DMS153 treated with DMSO at 0.1 percent for 48 hours (cell line): ENCODE measurements around the gene IP6K3.

Source experiments
- DNase-seq: peaks from one replicate; lab custom pipeline; 2025; ENCODE audit not compliant: unreplicated experiment; lab: John Stamatoyannopoulos, UW

IP6K3 gene

GRCh38 chr6:33759887-33760629 lies 13.4 kb upstream of the IP6K3 start:
- no peak for DNase-seq

DNA sequence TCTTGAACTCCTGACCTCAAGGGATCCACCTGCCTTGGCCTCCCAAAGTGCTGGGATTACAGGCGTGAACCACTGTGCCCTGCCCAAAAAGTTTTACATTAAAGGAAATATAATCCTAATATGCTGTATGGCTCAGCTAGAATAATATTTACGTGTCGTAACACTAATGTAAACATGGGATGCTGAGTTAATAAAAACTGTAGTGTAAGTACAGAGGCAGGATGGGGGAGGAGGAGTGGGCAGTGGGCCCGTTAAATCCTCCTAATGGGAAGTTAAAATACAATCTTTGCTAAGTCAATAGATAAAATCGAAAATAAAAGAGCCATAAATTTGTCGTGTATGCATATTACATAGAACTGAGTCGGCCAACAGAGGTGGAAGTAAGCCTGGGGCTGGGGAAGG lies 12.1 kb upstream of the IP6K3 start:
- DNase-seq: peak; percentile 24

DNA sequence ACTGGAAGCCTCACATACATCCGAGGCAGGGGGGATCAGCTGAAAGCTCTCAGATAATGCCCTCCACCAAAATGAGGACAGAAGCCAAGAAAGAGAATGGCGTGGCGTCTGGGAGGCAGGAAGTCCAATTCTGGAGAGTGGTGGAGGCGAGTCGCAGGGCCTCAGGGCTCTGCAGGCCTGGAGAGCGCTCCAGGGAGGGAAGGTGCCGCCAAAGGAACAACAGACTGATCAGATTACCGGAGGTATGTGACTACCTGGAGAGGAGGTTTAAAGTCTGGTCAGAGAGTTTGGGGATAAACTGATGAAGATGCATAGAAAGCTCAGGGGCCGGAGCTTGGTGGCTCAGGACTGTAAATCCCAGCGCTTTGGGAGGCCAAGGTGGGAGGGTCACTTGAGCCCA lies 11.2 kb upstream of the IP6K3 start:
- DNase-seq: no peak

DNA sequence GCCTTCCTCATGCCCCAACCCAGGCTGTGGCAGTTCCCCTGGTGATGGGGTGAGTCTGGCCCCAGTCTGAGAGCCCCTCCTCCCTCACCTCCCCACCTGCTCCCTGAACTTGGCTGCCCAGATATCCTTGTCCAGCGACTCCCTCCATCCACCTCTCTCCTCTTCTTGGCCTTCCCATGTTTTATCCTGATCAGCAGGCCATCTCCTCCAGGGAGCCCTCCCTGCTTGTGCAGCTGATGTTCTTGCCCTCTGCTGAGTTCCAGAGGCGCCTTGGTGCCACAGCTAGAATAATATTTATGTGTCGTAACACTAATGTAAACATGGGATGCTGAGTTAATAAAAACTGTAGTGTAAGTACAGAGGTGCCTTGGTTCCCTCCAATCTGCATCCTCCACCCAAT lies 10.4 kb upstream of the IP6K3 start:
- no peak for DNase-seq

GRCh38 chr6:33756211-33756954 lies 9.7 kb upstream of the IP6K3 start:
- DNase-seq: no peak

GRCh38 chr6:33755070-33755869 lies 8.6 kb upstream of the IP6K3 start:
- no peak for DNase-seq

DNA sequence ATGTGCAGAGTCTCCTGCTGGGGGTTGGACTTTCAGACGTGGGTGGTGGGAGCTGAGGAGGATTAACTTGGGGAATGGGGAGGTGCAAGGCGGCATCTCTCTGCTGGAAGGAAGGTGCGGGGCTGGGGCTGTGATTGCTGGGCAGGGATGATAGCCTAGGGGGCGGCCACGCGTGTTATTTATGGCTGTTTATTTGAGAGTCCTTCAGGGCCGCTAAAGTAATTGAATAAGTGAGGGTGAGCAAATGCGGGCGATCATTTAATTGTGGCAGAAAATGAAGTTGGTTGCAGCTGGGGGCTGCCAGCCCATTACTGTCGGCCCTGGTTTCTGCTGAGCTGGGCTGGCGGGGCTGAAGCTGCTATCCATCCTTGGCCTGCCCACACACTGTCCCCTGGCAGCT lies 7.5 kb upstream of the IP6K3 start:
- DNase-seq: no peak

GRCh38 chr6:33752646-33753015 lies 5.9 kb upstream of the IP6K3 start:
- DNase-seq: no peak

GRCh38 chr6:33751771-33752645 lies 5.3 kb upstream of the IP6K3 start:
- peak; percentile 40 for DNase-seq

GRCh38 chr6:33750244-33750991 lies 3.7 kb upstream of the IP6K3 start:
- no peak for DNase-seq

- no peak for DNase-seq
Measured at GRCh38 chr6:33749401-33749800, 2.7 kb upstream of the IP6K3 start.

DNA sequence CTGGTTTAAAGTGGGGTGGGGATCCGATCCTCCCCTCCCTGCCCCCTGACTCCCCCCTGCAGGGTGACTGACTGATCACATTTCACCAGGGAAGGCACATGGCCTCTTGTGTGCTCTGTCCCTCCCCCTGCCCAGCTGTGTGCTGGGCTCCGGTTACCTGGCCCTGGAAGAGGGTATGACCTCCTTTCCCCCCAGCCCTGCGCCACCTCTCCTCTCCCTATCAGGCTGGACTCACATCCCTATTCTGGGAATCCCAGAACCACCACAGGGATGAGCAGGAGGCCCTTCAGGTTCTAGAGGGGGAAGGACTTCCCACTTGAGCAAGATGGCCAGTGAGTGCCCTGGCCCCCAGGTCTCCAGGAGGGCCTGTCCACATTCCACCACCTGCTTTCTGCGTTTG lies 2.1 kb upstream of the IP6K3 start:
- no peak for DNase-seq

GRCh38 chr6:33747823-33748222 lies 1.1 kb upstream of the IP6K3 start:
- DNase-seq: no peak

DNA sequence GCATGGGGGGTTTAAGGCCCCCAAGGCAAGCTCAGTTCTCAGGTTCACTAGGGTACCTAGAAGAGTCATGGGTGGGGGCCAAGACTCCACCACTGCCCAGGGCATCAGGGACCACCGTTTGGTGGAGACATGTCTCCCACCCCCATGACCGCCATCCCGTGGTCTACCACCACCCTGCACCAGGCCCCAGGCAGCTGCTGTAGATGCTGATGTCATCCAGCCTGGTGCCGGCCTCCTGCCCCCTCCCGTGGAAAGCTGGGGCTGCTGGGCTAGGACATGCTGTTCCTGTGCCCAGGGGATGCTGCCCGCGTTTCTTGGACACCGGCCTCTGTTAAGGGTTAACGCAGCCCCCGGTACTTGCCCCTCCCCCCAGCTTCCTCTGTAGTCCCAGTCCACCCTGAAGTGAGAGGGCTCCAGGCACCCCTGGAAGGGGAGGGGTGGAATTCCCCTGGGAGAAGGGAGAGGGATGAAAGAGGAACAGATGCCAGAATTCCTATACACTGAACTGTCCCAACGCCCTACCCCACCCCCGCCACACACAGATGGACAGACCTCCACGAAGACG lies 587 bp downstream of the IP6K3 start:
- DNase-seq: no peak

DNA sequence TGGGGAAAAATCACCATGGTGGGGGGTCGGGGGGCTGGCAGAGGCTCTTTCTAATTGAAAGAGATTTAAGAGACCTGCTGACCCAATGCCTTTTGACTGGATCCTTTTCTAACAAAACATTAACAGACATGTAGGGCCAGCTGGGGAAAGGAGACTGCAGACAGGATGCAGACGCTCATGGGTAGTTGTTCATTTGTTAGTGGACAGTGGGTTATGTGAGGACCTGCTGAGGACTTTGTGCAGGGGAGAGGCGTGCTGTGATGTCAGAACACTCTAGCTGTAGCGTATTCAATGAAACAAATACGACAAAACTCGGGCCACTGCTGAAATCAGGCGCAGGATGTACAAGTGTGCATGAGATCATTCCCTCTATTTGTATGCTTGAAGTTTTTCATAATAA lies 1.2 kb downstream of the IP6K3 start:
- no peak for DNase-seq

DNA sequence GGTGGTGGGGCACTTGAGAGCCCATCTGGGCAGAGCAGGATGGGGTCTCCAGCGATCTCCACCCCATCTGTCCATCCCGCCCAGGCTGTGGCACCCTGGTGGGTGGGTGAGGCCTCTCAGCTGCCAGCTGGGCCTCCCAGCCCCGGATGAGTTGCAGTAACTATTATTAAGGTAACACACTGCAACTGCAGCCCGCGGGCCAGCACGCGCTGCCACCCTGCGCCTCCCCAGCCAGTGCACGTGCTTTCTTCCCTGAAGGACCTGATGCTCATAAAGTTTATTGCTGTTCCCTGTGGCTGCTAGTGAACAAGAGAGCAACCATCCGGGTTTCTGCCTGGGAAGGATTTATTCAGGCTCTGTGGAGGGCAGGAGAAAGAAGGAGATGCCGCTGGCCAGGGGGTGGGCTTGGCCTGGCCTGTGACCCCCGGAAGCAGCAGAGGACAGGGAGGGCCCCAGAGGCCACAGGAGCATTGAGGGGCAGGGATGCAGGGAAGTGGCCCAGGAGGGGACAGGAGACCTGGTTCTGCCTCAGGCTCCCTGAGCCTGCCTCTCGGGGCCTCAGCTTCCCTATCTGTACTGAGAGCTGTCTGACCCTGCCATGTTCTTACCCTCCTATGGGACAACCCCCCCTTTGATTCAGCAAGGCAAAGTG lies 1.7 kb downstream of the IP6K3 start:
- DNase-seq: peak; percentile 41

- peak; percentile 76 for DNase-seq
Measured at GRCh38 chr6:33744001-33744848, 2.5 kb downstream of the IP6K3 start.

DNA sequence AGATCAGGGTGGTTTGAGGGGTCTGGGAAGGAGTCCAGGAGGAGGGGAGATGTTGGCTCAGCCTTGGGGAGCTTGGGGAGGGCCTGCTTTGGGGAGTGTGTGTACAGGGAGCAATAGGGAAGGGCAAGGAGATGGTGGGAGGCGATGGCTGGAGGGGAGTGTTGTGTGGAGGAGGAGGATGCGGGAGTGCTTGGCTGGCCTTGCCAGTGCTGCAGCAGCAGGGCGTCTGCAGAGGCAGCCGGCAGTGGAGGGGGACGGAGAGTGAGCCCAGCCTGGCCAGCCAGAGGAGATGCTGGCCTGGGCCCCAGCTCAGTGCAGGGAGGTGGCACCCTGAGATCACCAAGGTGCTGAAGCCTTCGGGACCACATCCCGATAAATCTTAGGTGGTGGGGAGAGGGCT lies 3.9 kb downstream of the IP6K3 start:
- no peak for DNase-seq
